MM.1S (cell line): ENCODE data around the gene KRTAP10-1.

ENCODE experiments used
- CTCF ChIP-seq: fragments of 300-600 bp; sonication (generic); IDR thresholded peaks from 2 replicates; pipeline ENCODE4 v1.5.1; 2016; ENCODE audit warnings: antibody characterized with exemption, low read length, mixed read lengths
- EZH2 ChIP-seq: fragments of 300-600 bp; sonication (generic); optimal IDR thresholded peaks from 2 replicates; pipeline ENCODE3; 2017; ENCODE audit warnings: low read depth, mild to moderate bottlenecking, antibody characterized with exemption, low read length, mixed read lengths
- EZH2phosphoT487 ChIP-seq: fragments of 300-600 bp; sonication (generic); IDR thresholded peaks from 2 replicates; pipeline ENCODE4 v1.6.1; 2018; ENCODE audit warnings: antibody characterized with exemption, low read length

GRCh38 chr21:44531606-44532564 lies 8.1 kb downstream of the KRTAP10-1 start:
- no peak for TF ChIP-seq CTCF
- no peak for TF ChIP-seq EZH2phosphoT487
- TF ChIP-seq EZH2 = no peak
